HG02943 (cell line): ENCODE results near the gene ZNF132.
"Not testable (repeated sequence)": the region's sequence is repeated elsewhere in the genome, so short reads cannot be mapped to it uniquely, and the experiment has no call there.

Source experiments
- ATAC-seq: cut with Tn5 transposase; IDR thresholded peaks from one replicate; pipeline ENCODE4 v1.9.1; 2021; ENCODE audit warnings: mild to moderate bottlenecking, low read depth, moderate library complexity; ENCODE audit not compliant: unreplicated experiment

ZNF132 gene

DNA sequence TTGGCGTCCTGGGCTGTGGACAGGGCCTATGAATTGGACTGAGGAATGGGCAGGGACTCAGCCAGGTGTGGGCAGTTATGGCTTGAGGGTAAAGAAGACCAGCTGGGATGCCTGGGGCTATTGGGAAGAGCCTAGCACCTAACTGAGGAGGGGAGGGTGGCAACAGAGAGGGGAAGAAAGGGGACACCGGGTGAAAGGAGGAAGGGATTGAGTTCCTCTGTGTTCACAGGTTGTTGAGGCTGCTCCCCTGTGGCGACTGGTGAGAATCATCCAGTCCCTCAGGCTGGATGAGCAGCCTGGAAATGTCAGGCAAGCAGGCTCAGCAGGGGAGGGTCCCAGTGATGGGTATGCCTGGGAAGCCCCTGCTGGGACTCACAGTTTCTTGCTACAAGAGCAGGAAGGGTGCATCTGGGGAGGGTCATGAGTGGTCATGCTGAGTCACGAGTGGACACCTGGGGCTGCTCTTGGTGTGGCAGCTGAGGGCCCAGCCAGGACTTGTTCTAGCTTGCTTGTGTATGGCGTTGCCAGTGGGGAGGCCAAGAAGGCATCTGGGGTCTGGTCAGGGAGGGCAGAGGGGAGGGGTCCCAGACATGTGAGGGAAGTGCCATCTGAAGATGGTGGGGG is 28.4 kb upstream of the ZNF132 start:
- ATAC-seq, result no peak

DNA sequence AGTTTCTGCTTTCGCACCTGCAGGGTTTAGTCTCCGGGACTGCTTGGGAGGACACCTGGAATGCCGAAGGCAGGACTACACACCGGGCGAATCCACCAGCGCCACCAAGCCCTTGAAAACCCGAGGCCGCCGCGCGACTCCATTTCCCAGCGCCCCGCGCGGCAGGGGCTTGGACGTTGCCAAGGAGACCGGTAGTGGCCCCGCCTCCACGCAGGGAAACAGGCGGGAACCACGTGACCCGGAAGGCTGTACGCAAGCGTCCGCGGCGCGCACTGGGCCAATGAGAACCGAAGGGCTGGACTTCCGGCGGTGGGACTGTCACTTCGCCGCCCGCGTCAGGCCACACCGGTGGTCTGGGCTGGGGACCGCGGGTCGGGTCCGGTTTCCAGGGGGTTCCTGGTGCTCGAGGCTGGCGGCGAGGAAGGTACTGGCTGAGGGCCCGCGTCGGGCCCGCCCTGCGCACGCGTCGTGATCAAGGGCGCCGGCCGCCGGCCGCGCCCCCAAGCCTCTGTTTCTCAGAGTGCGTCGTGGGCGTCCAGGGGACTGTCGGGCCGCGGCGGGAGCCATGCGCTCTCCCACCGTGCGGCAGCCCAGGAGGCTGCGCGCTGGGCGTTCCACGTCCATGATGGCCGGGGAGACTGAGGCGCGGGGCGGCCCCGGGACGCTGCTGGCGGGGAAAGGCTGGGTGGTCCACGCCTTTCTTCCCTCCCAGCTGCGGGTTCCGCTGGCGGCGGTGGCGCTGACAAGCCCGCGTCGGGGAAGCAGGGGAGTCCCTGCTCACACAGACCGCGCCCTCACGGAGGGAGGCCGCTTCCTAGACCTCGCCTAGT is 27.0 kb upstream of the ZNF132 start, which contains the start of gene ZNF324:
TSS of gene ZNF324 (plus strand) at position 321 of the 830 bp plus-strand sequence. CDS start 2,106 bp downstream, outside the sequence.
- ATAC-seq, result peak; percentile 84

DNA sequence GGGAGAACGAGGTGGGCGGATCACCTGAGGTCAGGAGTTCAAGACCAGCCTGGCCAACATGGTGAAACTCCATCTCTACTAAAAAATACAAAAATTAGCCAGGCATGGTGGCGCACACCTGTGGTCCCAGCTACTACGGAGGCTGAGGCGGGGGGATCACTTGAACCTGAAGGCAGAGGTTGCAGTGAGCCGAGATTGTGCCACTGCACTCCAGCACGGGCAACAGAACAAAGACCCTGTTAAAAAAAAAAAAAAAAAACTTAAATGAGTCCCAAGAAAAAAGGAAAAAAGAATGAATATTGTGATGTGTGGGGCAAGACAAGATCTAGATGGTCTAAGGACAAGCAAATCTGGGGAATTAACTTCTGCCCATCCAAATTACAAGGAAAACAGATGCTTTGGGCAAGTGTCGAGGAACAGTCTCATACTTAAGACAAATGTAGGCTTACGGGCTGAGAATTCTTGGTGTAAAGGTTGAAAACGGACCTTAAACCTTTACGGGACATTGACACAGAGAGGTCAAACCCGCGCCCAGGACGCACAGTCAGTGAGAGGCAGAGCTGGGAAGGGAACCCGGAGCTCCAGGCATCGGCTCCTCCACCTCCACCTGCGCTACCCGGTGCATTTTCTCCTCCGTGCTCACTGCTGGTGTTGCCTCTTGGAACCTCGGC is 26.3 kb upstream of the ZNF132 start:
- ATAC-seq, result peak; percentile 23

DNA sequence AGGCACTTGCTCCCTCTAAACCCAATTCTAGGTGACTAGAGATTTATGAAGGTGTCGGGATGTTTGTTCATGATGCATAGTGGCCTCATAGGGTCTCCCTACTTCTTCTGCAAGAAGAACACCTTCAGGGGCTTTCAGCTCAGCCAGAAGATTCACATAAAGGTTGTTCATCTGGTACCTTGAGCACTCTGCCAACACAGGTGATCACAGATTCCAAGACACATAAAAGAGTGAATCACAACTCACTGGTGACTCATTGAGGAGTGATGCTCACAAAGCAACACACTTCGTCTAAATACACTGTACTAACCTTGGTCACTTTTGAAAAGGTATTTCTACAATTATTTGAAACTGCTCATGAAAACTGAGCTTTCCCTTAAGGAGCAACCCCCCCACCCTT is 20.1 kb upstream of the ZNF132 start:
- ATAC-seq, result no peak

DNA sequence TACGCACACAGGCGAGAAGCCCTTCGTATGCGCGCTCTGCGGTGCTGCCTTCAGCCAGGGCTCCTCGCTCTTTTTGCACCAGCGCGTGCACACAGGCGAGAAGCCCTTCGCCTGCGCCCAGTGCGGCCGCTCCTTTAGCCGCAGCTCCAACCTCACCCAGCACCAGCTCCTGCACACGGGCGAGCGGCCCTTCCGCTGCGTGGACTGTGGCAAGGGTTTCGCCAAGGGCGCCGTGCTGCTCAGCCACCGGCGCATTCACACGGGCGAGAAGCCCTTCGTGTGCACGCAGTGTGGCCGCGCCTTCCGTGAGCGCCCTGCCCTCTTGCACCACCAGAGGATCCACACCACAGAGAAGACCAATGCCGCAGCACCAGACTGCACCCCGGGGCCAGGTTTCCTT is 16.2 kb upstream of the ZNF132 start:
- no peak for ATAC-seq

- no peak for ATAC-seq
Observed at GRCh38 chr19:58455306-58455705, 15.4 kb upstream of the ZNF132 start.

DNA sequence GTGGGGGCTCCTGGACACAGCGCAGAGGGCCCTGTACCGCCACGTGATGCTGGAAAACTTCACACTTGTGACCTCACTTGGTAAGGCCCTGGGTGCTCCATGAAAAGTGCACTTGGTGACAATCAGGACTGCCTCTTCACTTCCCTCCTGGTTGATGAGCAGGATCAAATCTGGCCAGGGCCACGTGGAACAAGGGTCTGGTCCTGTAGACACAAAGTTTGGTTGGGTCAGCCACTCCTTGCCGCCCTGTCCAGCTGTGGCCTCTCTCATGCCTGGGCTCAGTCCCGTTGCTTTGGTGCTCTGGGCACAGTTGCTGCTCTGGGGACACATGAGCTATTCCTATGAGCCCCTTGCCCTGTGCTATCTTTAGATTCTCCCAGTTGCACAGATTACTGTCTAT is 13.8 kb upstream of the ZNF132 start:
- no peak for ATAC-seq

DNA sequence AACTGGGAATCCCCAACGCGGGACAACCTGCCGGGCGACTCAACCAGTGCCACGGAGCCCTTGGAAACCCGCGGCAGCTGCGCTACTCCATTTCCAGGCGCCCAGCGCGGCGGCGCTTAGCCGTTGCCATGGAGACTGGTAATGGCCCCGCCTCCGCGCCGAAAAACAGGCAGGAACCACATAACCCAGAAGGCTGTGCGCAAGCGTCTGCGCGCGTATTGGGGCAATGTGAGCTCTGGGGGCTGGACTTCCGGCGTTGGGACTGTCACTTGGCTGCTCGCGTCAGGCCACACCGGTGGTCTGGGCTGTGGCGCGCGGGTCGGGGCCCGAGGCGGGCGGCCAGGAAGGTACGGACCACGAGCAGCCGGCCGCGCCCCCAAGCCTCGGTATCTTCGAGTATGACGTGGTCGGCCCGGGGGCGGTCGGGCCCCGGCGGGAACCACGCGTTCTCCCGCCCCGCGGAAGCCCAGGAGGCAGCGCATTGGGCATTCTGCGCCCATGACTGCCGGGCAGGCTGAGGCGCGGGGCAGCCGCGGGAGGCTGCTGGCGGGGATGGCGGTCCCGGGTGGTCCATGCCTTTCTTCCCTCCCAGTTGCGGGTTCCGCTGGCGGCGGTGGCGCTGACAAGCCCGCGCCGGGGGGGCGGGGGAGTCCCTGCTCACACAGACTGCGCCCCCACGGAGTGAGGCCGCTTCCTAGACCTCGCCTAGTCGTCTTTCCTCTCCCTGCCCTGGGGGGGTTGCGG is 11.6 kb upstream of the ZNF132 start, which contains the start of gene ZNF324B:
TSS of gene ZNF324B (plus strand) at position 265 of the 744 bp plus-strand sequence. CDS start 2,080 bp downstream, outside the sequence.
- peak; percentile 93 for ATAC-seq

- no peak for ATAC-seq
Observed at GRCh38 chr19:58450856-58451357, 11.0 kb upstream of the ZNF132 start.

GRCh38 chr19:58449980-58450379 is 10.0 kb upstream of the ZNF132 start:
- not testable (repeated sequence) for ATAC-seq

GRCh38 chr19:58448860-58449259 is 8.9 kb upstream of the ZNF132 start:
- ATAC-seq, result not testable (repeated sequence)

- not testable (repeated sequence) for ATAC-seq
Observed at GRCh38 chr19:58442986-58443385, 3.0 kb upstream of the ZNF132 start.

- no peak for ATAC-seq
Observed at GRCh38 chr19:58440556-58440955, 603 bp upstream of the ZNF132 start.

- ATAC-seq, result no peak
Observed at GRCh38 chr19:58434217-58434616, 5.7 kb downstream of the ZNF132 start.

- ATAC-seq, result no peak
Observed at GRCh38 chr19:58429745-58430144, 10.2 kb downstream of the ZNF132 start.

DNA sequence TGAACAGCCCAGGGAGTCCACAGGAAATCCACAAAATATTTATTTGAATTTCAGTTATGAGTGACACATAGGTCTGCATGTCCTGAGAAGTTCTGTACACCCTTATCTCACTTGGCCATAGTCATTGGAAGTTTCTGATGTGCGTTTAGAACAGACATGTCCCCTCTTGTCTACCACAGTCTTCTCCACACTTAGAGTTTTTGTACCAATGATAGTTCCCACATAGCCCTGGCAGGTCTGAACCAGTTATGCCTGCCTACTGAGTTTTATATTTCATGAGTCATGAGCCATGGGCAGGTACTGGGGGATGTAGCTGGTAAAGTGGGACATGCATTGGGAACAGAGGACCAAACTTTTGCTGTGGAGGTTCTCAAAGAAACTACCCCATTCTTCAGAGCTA is 11.3 kb downstream of the ZNF132 start:
- ATAC-seq, result no peak

DNA sequence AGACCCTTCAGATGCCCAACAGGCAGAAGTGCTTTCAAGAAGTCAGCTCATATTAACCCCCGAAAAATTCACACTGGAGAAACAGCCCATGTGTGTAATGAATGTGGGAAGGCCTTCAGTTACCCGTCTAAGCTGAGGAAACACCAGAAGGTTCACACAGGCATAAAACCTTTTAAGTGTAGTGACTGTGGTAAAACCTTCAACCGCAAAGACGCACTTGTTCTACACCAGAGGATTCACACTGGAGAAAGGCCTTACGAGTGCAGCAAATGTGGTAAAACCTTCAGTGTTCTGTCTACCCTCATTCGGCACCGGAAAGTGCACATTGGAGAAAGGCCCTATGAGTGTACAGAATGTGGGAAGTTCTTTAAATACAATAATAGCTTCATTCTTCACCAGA is 22.9 kb downstream of the ZNF132 start:
- ATAC-seq, result no peak

GRCh38 chr19:58416604-58417003 is 23.3 kb downstream of the ZNF132 start:
- no peak for ATAC-seq

DNA sequence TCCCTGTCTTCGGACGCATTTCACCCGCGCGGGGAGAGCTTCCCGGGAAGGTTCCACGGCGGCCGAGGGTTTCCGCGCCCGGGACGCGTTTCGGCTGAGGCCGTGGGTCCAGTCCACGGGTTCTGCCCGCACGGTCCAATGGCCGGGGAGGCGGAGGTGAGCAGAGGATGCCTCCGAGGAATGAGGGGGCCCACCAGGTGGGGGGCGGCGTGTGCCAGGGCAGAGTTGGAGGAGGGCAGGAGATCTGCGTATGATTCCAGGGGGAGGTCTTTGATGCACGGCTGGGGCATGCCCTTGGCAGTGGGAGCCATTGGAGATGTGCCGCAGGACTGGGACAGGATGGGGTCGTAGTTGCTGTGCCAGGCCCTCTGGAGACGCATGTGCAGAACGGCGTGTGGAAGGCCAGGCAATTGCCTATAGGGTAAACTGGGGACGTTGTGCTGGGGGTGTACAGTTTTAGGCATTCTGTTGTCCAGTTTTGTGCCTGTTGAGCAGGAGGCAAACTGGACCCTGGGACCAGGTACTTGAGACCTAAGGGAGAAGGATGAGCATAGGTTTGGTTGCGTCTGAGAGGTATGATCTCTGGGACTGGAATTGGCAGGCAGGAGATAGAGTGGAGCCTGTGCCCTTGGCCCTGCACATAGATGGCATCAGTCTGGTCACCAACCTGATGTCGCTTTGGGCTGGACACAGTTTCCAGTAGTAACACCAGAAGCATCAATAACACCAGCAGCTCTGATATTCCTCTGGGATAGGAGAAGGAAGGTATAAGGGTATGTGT is 30.8 kb downstream of the ZNF132 start:
- no peak for ATAC-seq
